K562 (cell line): ENCODE results near the gene LOC101059915.
"Not testable (repeated sequence)": the region's sequence is repeated elsewhere in the genome, so short reads cannot be mapped to it uniquely, and the experiment has no call there.

Source experiments
- ATAC-seq: fragments of 200-7000 bp; cut with Tn5 transposase; 3 replicates; pipeline ENCODE4 v1.9.1; 2020; ENCODE audit warnings: moderate library complexity
- BruUV-seq: library from RNA; stranded (reverse); fragments of 400-500 nt; replicated peaks from 2 replicates; lab custom pipeline; 2021; lab: Mats Ljungman, UMichigan
- CTCF ChIA-PET: fragments of 300-600 bp; formaldehyde crosslinking; extraction: SDS; loops from one replicate; lab custom pipeline; 2021; ENCODE audit warnings: low intra/inter-chr PET ratio; lab: Yijun Ruan, JAX
- POLR2A ChIA-PET: fragments of 300-600, 350-650 bp; sonication (Branson Sonifier 250); formaldehyde crosslinking; extraction: SDS; loops from one replicate; lab custom pipeline; 2021; ENCODE audit warnings: antibody characterized with exemption, inconsistent platforms; lab: Yijun Ruan, JAX
- DNase-seq, 4 experiments: peaks; one replicate each; pipeline versions ENCODE4 v3.0.0 to v3.0.0-alpha.2; 2011 to 2018; ENCODE audit warnings: low spot score in 3 of 4, mixed read lengths in 3 of 4; ENCODE audit errors: extremely low read depth in 1 of 4
- FAIRE-seq: peaks from 2 replicates; lab custom pipeline; 2011; peaks lifted over from hg19 to GRCh38; lab: Jason Lieb, UNC
- H2AFZ ChIP-seq: 2 replicates; pipeline ENCODE4 v1.6.0; 2011; ENCODE audit warnings: low read depth, low read length, control low read depth, inconsistent platforms
- H3K27ac ChIP-seq: fragments of 200-600 bp; 3 replicates; pipeline ENCODE4 v1.8.0; 2011; ENCODE audit warnings: low read depth, mild to moderate bottlenecking, control low read depth, inconsistent platforms, low read length, moderate library complexity, mixed read lengths; ENCODE audit errors: extremely low read depth
- H3K27me3 ChIP-seq, 2 experiments: fragments of 300-600 bp in 1 of 2; 2 replicates in 1 of 2; 3 replicates in 1 of 2; pipeline versions ENCODE4 v1.6.0 to v1.8.0; 2011; ENCODE audit warnings: inconsistent platforms in 2 of 2, low read length in 2 of 2, mild to moderate bottlenecking in 1 of 2, mixed read lengths in 1 of 2, moderate library complexity in 1 of 2; ENCODE audit not compliant: control insufficient read depth in 2 of 2, insufficient read depth in 2 of 2
- H3K36me3 ChIP-seq: fragments of 300-600 bp; 3 replicates; pipeline ENCODE4 v1.8.0; 2011; ENCODE audit warnings: mild to moderate bottlenecking, low read length, inconsistent platforms; ENCODE audit not compliant: control insufficient read depth, insufficient read depth
- H3K4me1 ChIP-seq, 2 experiments: fragments of 200-600 bp in 1 of 2; replicated peaks in 1 of 2; 2 replicates in 1 of 2; 3 replicates in 1 of 2; pipeline versions ENCODE4 v1.5.1 to v1.8.0; 2011; ENCODE audit warnings: inconsistent platforms in 2 of 2, low read length in 2 of 2, mild to moderate bottlenecking in 1 of 2, mixed read lengths in 1 of 2, moderate library complexity in 1 of 2; ENCODE audit not compliant: control insufficient read depth in 2 of 2, insufficient read depth in 2 of 2
- H3K4me2 ChIP-seq: 2 replicates; pipeline ENCODE4 v1.6.1; 2011; ENCODE audit warnings: low read length, control low read depth, inconsistent platforms, mixed read lengths; ENCODE audit not compliant: insufficient read depth
- H3K4me3 ChIP-seq: fragments of 200-600 bp; sonication (generic), shearing (Covaris generic); 2 replicates; pipeline ENCODE4 v1.5.1; 2016; ENCODE audit warnings: control low read depth, inconsistent platforms
- H3K79me2 ChIP-seq: fragments of 200-600 bp; 3 replicates; pipeline ENCODE4 v1.8.0; 2011; ENCODE audit warnings: low read length, inconsistent platforms; ENCODE audit not compliant: control insufficient read depth, insufficient read depth
- H3K9ac ChIP-seq, 2 experiments: 2 replicates each; pipeline versions ENCODE4 v1.6.0 to v1.6.1; 2011; ENCODE audit warnings: low read depth in 2 of 2, low read length in 2 of 2, control low read depth in 1 of 2, inconsistent platforms in 1 of 2, mild to moderate bottlenecking in 1 of 2, mixed read lengths in 1 of 2; ENCODE audit not compliant: insufficient read depth in 1 of 2
- H3K9me1 ChIP-seq: one replicate; pipeline ENCODE4 v1.6.0; 2011; ENCODE audit warnings: inconsistent platforms, mild to moderate bottlenecking, low read length, moderate library complexity; ENCODE audit not compliant: control insufficient read depth, insufficient read depth
- H3K9me3 ChIP-seq: replicated peaks from 2 replicates; pipeline ENCODE4 v1.5.1; 2011; ENCODE audit warnings: low read depth, low read length, inconsistent platforms; ENCODE audit not compliant: control insufficient read depth, insufficient read depth
- H4K20me1 ChIP-seq: replicated peaks from 2 replicates; pipeline ENCODE4 v1.6.1; 2011; ENCODE audit warnings: low read length, inconsistent platforms, mixed read lengths; ENCODE audit not compliant: control insufficient read depth, insufficient read depth
- WGBS: fragments of 100-300 bp; shearing (Covaris generic); methylation state at CpG from one replicate; pipeline ENCODE4 v1.1.6; 2016; ENCODE audit warnings: low coverage, mixed read lengths; ENCODE audit not compliant: insufficient coverage; ENCODE audit errors: missing lambda C conversion rate; 5-methylcytosine and 5-hydroxymethylcytosine counted together
- in situ Hi-C: fragments of 300-500 bp; cut with MboI; formaldehyde crosslinking; loops from 4 replicates; pipeline ENCODE4 v1.15.0; 2018; ENCODE audit warnings: inconsistent platforms, mixed read lengths
- intact Hi-C: fragments of 100-400 bp; cut with micrococcal nuclease; formaldehyde crosslinking; loops from 2 replicates; pipeline ENCODE4 v1.14.2; 2022

The LOC101059915 gene

DNA sequence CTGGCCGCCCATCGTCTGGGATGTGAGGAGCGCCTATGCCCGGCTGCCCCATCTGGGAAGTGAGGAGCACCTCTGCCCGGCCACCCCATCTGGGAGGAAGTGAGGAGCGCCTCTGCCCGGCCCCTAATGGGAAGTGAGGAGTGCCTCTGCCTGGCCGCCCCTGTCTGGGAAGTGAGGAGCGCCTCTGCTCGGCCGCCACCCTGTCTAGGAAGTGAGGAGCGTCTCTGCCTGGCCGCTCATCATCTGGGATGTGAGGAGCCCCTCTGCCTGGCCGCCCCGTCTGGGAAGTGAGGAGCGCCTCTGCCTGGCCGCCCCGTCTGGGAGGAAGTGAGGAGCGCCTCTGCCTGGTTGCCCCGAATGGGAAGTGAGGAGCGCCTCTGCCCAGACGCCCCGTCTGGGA lies 8.3 kb downstream of the LOC101059915 start:
- H3K9me1 ChIP-seq, POLR2A ChIA-PET, BruUV-seq, H3K9me3 ChIP-seq, H3K4me1 ChIP-seq, ATAC-seq, H2AFZ ChIP-seq, intact Hi-C loops, DNase-seq, FAIRE-seq, CTCF ChIA-PET, H3K79me2 ChIP-seq, H3K36me3 ChIP-seq, H4K20me1 ChIP-seq, H3K27ac ChIP-seq, H3K4me3 ChIP-seq, H3K9ac ChIP-seq, H3K4me2 ChIP-seq: not testable (repeated sequence)
- 20% methylated on average over 1 of the region's 23 CpGs for WGBS
- H3K27me3 ChIP-seq = peaks cover 0 to 20% of the 10 kb centered on the region in 2 experiments; a peak in 3 of 5 replicates
- in situ Hi-C loops = loop anchor here (10.0 kb wide), 1 partner anchor 119 kb away; no protein-coding TSS in a partner anchor

DNA sequence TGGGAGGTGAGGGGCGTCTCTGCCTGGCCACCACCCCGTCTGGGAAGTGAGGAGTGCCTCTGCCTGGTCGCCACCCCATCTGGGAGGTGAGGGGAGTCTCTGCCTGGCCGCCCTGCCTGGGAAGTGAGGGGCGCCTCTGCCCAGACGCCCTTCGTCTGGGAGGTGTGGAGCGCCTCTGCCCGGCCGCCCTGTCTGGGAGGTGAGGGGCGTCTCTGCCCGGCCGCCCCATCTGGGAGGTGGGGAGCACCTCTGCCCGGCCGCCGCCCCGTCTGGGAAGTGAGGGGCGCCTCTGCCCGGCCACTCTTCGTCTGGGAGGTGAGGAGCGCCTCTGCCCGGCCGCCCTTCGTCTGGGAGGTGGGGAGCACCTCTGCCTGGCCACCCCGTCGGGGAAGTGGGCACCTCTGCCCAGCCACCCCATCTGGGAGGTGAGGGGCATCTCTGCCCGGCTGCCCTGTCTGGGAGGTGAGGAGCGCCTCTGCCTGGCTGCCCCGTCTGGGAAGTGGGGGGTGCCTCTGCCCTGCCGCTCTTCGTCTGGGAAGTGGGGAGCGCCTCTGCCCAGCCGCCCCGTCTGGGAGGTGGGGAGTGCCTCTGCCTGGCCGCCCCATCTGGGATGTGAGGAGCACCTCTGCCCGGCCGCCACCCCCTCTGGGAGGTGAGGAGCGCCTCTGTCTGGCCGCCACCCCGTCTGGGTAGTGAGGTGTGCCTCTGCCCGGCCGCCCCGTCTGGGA lies 8.9 kb downstream of the LOC101059915 start:
- BruUV-seq = not testable (repeated sequence)

More for the DNA sequence above, 8.9 kb downstream of the LOC101059915 start:
- H3K4me1 ChIP-seq, H3K9me1 ChIP-seq, intact Hi-C loops, CTCF ChIA-PET, H4K20me1 ChIP-seq, DNase-seq, FAIRE-seq, H3K4me3 ChIP-seq, H3K79me2 ChIP-seq, H3K36me3 ChIP-seq, POLR2A ChIA-PET, H3K4me2 ChIP-seq, H3K9ac ChIP-seq, ATAC-seq, H3K9me3 ChIP-seq, H3K27ac ChIP-seq, H2AFZ ChIP-seq: not testable (repeated sequence)
- WGBS = 43% methylated on average over 19 of the region's 43 CpGs
- in situ Hi-C loops = loop anchor here (10.0 kb wide), 1 partner anchor 119 kb away; no protein-coding TSS in a partner anchor
- peaks cover 0 to 17% of the 10 kb centered on the region in 2 experiments; a peak in 3 of 5 replicates for H3K27me3 ChIP-seq
